CD4-positive, alpha-beta memory T cell (primary cell): ENCODE measurements around the gene PVR. TPM values are rescaled to one million over a fixed set of nuclear protein-coding genes. Genes with fewer than 3 reads are reported as not detected.

ENCODE experiments used
- CTCF ChIA-PET: fragments of 350-600 bp; sonication (Branson Sonifier 250); formaldehyde crosslinking; loops from one replicate; lab custom pipeline; 2021; ENCODE audit warnings: inconsistent platforms; ENCODE audit not compliant: partially characterized antibody; lab: Charles Lee
- POLR2A ChIA-PET: fragments of 350-600 bp; sonication (Branson Sonifier 250); formaldehyde crosslinking; loops from one replicate; lab custom pipeline; 2021; ENCODE audit not compliant: partially characterized antibody; lab: Charles Lee
- DNase-seq, 5 donors: peaks; one replicate each; pipeline versions ENCODE4 v3.0.0 to v3.0.0-alpha.2; 2020 to 2022; ENCODE audit warnings: mixed read lengths in 1 of 5
- H3K27ac ChIP-seq: one replicate; pipeline ENCODE4 v1.7.0; 2013; ENCODE audit warnings: low read depth, low read length
- H3K27me3 ChIP-seq: 2 replicates; pipeline ENCODE4 v1.7.0; 2013; ENCODE audit warnings: mild to moderate bottlenecking, low read length, moderate library complexity; ENCODE audit not compliant: insufficient read depth
- H3K36me3 ChIP-seq: 2 replicates; pipeline ENCODE4 v1.7.0; 2013; ENCODE audit warnings: mild to moderate bottlenecking, low read length, moderate library complexity; ENCODE audit not compliant: insufficient read depth
- H3K4me1 ChIP-seq: 2 replicates; pipeline ENCODE4 v1.7.0; 2013; ENCODE audit warnings: mild to moderate bottlenecking, low read length, moderate library complexity; ENCODE audit not compliant: insufficient read depth
- H3K4me3 ChIP-seq, 2 donors: one replicate each; pipeline ENCODE4 v1.7.0; 2013; ENCODE audit warnings: low read length in 2 of 2, mild to moderate bottlenecking in 1 of 2
- H3K9me3 ChIP-seq, 2 donors: one replicate each; pipeline ENCODE4 v1.7.0; 2013; ENCODE audit warnings: low read length in 2 of 2, control low read depth in 1 of 2; ENCODE audit not compliant: control insufficient read depth in 1 of 2
- H3K27ac Mint-ChIP-seq, 7 donors: one replicate each; pipeline ENCODE4 v1.8.0; 2020 to 2021; ENCODE audit warnings: mixed read lengths in 7 of 7, mild to moderate bottlenecking in 6 of 7, inconsistent platforms in 3 of 7, moderate library complexity in 3 of 7
- H3K27me3 Mint-ChIP-seq, 2 donors: one replicate each; pipeline ENCODE4 v1.8.0; 2020 to 2021; ENCODE audit warnings: mixed read lengths in 2 of 2
- H3K36me3 Mint-ChIP-seq, 2 donors: one replicate each; pipeline ENCODE4 v1.8.0; 2020 to 2021; ENCODE audit warnings: mixed read lengths in 2 of 2, inconsistent platforms in 1 of 2, mild to moderate bottlenecking in 1 of 2
- H3K4me1 Mint-ChIP-seq, 4 donors: one replicate each; pipeline ENCODE4 v1.8.0; 2020 to 2021; ENCODE audit warnings: mixed read lengths in 4 of 4, mild to moderate bottlenecking in 1 of 4
- H3K4me3 Mint-ChIP-seq, 8 donors: one replicate each; pipeline ENCODE4 v1.8.0; 2020 to 2021; ENCODE audit warnings: mixed read lengths in 8 of 8, mild to moderate bottlenecking in 7 of 8, moderate library complexity in 6 of 8, inconsistent platforms in 3 of 8
- H3K9me3 Mint-ChIP-seq, 8 donors: one replicate each; pipeline ENCODE4 v1.8.0; 2020 to 2021; ENCODE audit warnings: mixed read lengths in 8 of 8, mild to moderate bottlenecking in 5 of 8, inconsistent platforms in 3 of 8, moderate library complexity in 1 of 8
- intact Hi-C: fragments of 100-400 bp; cut with micrococcal nuclease; formaldehyde crosslinking; loops from one replicate; pipeline ENCODE4 v1.15.1; 2023
- polyA plus RNA-seq, 2 donors: library from polyadenylated mRNA; unstranded; fragments of 300-500 nt; fragmentation: Illumina TruSeq; gene quantifications; one replicate each; pipeline ENCODE4 v1.2.3, GENCODE V29; 2021
- total RNA-seq, 2 experiments: library from RNA; stranded (reverse); gene quantifications; one replicate each; pipeline ENCODE4 v1.2.3, GENCODE V29; 2021

The PVR gene
- total and polyA plus RNA-seq, 4 experiments from 2014 or later = 0.34 to 1.7 (median 1.0) TPM; not detected in 1

DNA sequence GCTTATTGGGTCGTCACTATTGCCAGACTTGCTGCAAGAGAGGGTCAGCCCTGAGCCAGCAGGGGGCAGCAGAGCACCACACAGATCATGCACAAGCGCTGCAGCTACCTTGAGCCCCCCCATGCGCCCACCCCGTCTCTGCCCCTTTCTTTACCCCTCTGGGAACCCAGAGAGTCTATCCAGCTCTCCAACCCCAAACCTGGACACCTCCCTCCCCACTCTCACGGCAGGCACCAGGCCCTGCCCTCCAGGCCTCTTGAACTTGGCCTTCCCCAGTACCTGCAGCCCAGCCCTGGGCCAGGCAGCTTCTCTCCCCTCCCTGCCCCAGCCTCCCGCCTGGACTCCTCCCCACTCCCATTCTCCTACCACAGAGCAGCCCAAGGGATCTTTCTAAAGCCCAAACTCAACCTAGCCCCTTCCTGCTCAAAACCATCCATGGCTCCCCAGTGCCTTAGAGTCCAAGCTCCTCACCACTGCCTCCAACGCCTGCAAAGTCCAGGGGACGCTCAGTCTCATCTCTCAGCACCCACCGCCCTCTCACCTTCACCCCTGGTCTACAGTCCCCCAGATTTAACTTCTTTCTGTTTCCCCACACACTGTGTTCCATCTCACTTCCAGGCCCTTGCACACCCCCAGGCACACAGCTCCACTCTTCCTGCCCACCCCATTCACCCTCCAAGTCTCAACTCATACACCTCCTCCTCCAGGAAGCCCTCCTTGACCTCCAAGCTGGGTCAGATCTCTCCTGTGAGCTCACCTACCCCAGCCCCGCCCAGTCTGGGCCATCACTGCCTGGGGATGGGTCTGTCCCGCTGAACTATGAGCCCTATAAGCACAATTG lies 45.8 kb downstream of the PVR start:
- H3K36me3 ChIP-seq = no peaks in the 10 kb centered on the region
- H3K9me3 ChIP-seq = no peaks in the 10 kb centered on the region
- H3K4me3 Mint-ChIP-seq = no peak overlapping the region
- CTCF ChIA-PET = interaction anchor here (0.9 to 6.8 kb wide), 15 partner anchors 20 to 263 kb away, joined by 3 to 88 read pairs (median 4); no protein-coding TSS in a partner anchor
- H3K4me3 ChIP-seq = no peak overlapping the region
- no peak overlapping the region for H3K27ac ChIP-seq
- DNase-seq = peak; percentile 66 to 71 (median 68)
- peaks cover 20 to 34% (median 26%) of the 10 kb centered on the region in 4 donors for H3K4me1 Mint-ChIP-seq
- H3K36me3 Mint-ChIP-seq = no peaks in the 10 kb centered on the region
- no peaks in the 10 kb centered on the region for H3K27me3 ChIP-seq
- POLR2A ChIA-PET = interaction anchor here (1.2 to 1.8 kb wide), 3 partner anchors 33 to 81 kb away, joined by 3 to 9 read pairs (median 7); no protein-coding TSS in a partner anchor
- intact Hi-C loops = loop anchor here (1.0 to 10.0 kb wide), 6 partner anchors 35 to 648 kb away; partner anchors contain the start of gene CLPTM1
- H3K27ac Mint-ChIP-seq = peak overlapping the region in 6 of 7 donors; percentile 23 to 80 (median 60)
- peaks cover 22% of the 10 kb centered on the region for H3K4me1 ChIP-seq
- peaks cover 8 to 16% of the 10 kb centered on the region in 2 donors for H3K27me3 Mint-ChIP-seq
- no peaks in the 10 kb centered on the region for H3K9me3 Mint-ChIP-seq

GRCh38 chr19:44690131-44690440 lies 46.4 kb downstream of the PVR start:
- ChIA-PET CTCF (interaction anchor here (0.9 to 6.8 kb wide), 14 partner anchors 8 to 262 kb away, joined by 3 to 88 read pairs (median 4); no protein-coding TSS in a partner anchor), POLR2A (interaction anchor here (1.2 to 1.8 kb wide), 3 partner anchors 32 to 80 kb away, joined by 3 to 9 read pairs (median 7); no protein-coding TSS in a partner anchor)
- H3K4me1 ChIP-seq = peaks cover 22% of the 10 kb centered on the region
- H3K4me1 Mint-ChIP-seq = peaks cover 18 to 34% (median 25%) of the 10 kb centered on the region in 4 donors
- H3K9me3 Mint-ChIP-seq = no peaks in the 10 kb centered on the region
- H3K27ac Mint-ChIP-seq = peak overlapping the region in 3 of 7 donors; percentile 3 to 75 (median 58)
- intact Hi-C loops = loop anchor here (10.0 kb wide), 1 partner anchor 265 kb away; the partner anchor contains the start of gene CLPTM1
- peak overlapping the region in 1 of 8 donors; percentile 3 for H3K4me3 Mint-ChIP-seq
- no peaks in the 10 kb centered on the region for H3K36me3 Mint-ChIP-seq
- peaks cover 6 to 13% of the 10 kb centered on the region in 2 donors for H3K27me3 Mint-ChIP-seq
- no peak overlapping the region for H3K27ac ChIP-seq
- H3K27me3 ChIP-seq = no peaks in the 10 kb centered on the region
- DNase-seq = no peak
- no peaks in the 10 kb centered on the region for H3K9me3 ChIP-seq
- no peaks in the 10 kb centered on the region for H3K36me3 ChIP-seq
- H3K4me3 ChIP-seq = no peak overlapping the region

- no peaks in the 10 kb centered on the region for H3K9me3 Mint-ChIP-seq
- no peaks in the 10 kb centered on the region for H3K36me3 Mint-ChIP-seq
- no peaks in the 10 kb centered on the region for H3K27me3 ChIP-seq
- H3K27ac ChIP-seq = peak overlapping the region; percentile 70
- intact Hi-C loops = loop anchor here (10.0 kb wide), 1 partner anchor 262 kb away; the partner anchor contains the start of gene CLPTM1
- H3K4me3 Mint-ChIP-seq = peak overlapping the region; percentile 61 to 83 (median 76)
- ChIA-PET POLR2A (interaction anchor here (2.6 kb wide), 1 partner anchor 32 kb away, joined by 9 read pairs; no protein-coding TSS in a partner anchor), CTCF (interaction anchor here (1.5 to 6.8 kb wide), 3 partner anchors 31 to 91 kb away, joined by 6 to 88 read pairs (median 6); no protein-coding TSS in a partner anchor)
- peaks cover 3 to 6% of the 10 kb centered on the region in 2 donors for H3K27me3 Mint-ChIP-seq
- H3K27ac Mint-ChIP-seq = peak overlapping the region; percentile 85 to 97 (median 95)
- no peaks in the 10 kb centered on the region for H3K9me3 ChIP-seq
- peaks cover 22% of the 10 kb centered on the region for H3K4me1 ChIP-seq
- peaks cover 16 to 40% (median 22%) of the 10 kb centered on the region in 4 donors for H3K4me1 Mint-ChIP-seq
- H3K4me3 ChIP-seq = peak overlapping the region in 1 of 2 donors; percentile 10
- no peak for DNase-seq
- H3K36me3 ChIP-seq = no peaks in the 10 kb centered on the region
These were observed 48.6 kb downstream of the PVR start for GRCh38 chr19:44692379-44692721.

- no peak overlapping the region for H3K27ac ChIP-seq
- POLR2A ChIA-PET = no interaction called here
- peak in 1 of 5 donors; percentile 14 for DNase-seq
- H3K4me3 ChIP-seq = no peak overlapping the region
- H3K9me3 ChIP-seq = no peaks in the 10 kb centered on the region
- peaks cover 22% of the 10 kb centered on the region for H3K4me1 ChIP-seq
- CTCF ChIA-PET = no interaction called here
- Mint-ChIP-seq H3K36me3 (no peaks in the 10 kb centered on the region), H3K4me1 (peaks cover 14 to 37% (median 20%) of the 10 kb centered on the region in 4 donors), H3K9me3 (no peaks in the 10 kb centered on the region), H3K27ac (peak overlapping the region in 6 of 7 donors; percentile 72 to 92 (median 88)), H3K27me3 (no peaks in the 10 kb centered on the region), H3K4me3 (peak overlapping the region in 4 of 8 donors; percentile 10 to 61 (median 44))
- H3K27me3 ChIP-seq = no peaks in the 10 kb centered on the region
- intact Hi-C loops = loop anchor here (10.0 kb wide), 1 partner anchor 261 kb away; the partner anchor contains the start of gene CLPTM1
- H3K36me3 ChIP-seq = no peaks in the 10 kb centered on the region
These were observed 50.5 kb downstream of the PVR start for GRCh38 chr19:44694184-44694579.

DNA sequence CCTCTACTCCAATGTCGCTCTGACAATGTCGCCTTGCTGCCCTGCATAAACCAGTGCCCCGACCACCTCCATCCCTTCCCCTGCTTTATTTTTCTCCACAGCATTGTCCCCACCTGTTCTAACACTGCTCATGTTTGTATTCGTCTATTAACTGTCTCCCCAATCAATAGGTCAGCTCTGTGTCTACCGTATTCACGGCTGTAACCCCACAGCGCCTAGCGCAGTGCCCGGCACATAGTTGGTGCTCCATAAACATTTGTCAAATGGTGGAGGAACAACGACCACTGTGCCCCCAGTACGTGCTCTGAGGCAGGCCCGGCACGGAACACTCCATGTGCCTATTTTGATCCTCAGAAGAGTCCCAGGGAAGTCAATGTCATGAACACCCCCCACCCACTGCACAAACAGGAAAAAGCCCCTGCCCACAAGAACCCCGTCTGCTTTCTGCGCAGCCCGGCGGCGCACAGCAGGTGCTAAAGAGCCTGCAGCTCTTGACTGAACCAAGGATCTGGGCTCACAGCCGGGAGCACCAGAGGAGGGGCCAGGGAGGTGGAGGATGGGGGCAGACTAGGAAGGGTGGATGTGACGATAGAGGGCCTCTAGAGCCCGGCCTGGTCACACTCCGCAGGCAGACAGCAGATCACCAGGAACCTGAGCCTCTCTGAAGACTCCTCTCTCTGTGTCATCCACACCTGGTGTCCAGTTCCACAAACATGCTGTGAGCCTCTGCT lies 53.4 kb downstream of the PVR start:
- ChIA-PET CTCF (no interaction called here), POLR2A (no interaction called here)
- Mint-ChIP-seq H3K4me1 (peaks cover 7 to 21% (median 12%) of the 10 kb centered on the region in 4 donors), H3K27ac (peak overlapping the region in 2 of 7 donors; percentile 41 to 48), H3K4me3 (no peak overlapping the region), H3K36me3 (no peaks in the 10 kb centered on the region), H3K9me3 (no peaks in the 10 kb centered on the region), H3K27me3 (no peaks in the 10 kb centered on the region)
- Histone ChIP-seq H3K4me3 (no peak overlapping the region), H3K27me3 (no peaks in the 10 kb centered on the region), H3K4me1 (peaks cover 13% of the 10 kb centered on the region), H3K9me3 (no peaks in the 10 kb centered on the region), H3K27ac (no peak overlapping the region), H3K36me3 (no peaks in the 10 kb centered on the region)
- no peak for DNase-seq
- intact Hi-C loops = loop anchor here (10.0 kb wide), 1 partner anchor 258 kb away; the partner anchor contains the start of gene CLPTM1

- no peaks in the 10 kb centered on the region for H3K9me3 Mint-ChIP-seq
- H3K4me3 Mint-ChIP-seq = no peak overlapping the region
- no peaks in the 10 kb centered on the region for H3K36me3 Mint-ChIP-seq
- ChIA-PET CTCF (no interaction called here), POLR2A (no interaction called here)
- peak overlapping the region in 1 of 7 donors; percentile 48 for H3K27ac Mint-ChIP-seq
- no peak overlapping the region for H3K4me3 ChIP-seq
- no peaks in the 10 kb centered on the region for H3K27me3 ChIP-seq
- H3K4me1 Mint-ChIP-seq = peaks cover 2 to 15% (median 7%) of the 10 kb centered on the region in 4 donors
- DNase-seq = no peak
- intact Hi-C loops = loop anchor here (10.0 kb wide), 1 partner anchor 257 kb away; the partner anchor contains the start of gene CLPTM1
- no peak overlapping the region for H3K27ac ChIP-seq
- no peaks in the 10 kb centered on the region for H3K9me3 ChIP-seq
- no peaks in the 10 kb centered on the region for H3K36me3 ChIP-seq
- H3K27me3 Mint-ChIP-seq = no peaks in the 10 kb centered on the region
- H3K4me1 ChIP-seq = peaks cover 8% of the 10 kb centered on the region
These were observed 53.9 kb downstream of the PVR start for GRCh38 chr19:44697670-44698034.
